ENCODE measurements around the gene NOC4L. TPM values are rescaled to one million over a fixed set of nuclear protein-coding genes. Genes with fewer than 3 reads are reported as not detected.
"Not testable (repeated sequence)": the region's sequence is repeated elsewhere in the genome, so short reads cannot be mapped to it uniquely, and the experiment has no call there.

NOC4L gene
- total RNA-seq, 1 donor from 2014 or later = 17.8 TPM

DNA sequence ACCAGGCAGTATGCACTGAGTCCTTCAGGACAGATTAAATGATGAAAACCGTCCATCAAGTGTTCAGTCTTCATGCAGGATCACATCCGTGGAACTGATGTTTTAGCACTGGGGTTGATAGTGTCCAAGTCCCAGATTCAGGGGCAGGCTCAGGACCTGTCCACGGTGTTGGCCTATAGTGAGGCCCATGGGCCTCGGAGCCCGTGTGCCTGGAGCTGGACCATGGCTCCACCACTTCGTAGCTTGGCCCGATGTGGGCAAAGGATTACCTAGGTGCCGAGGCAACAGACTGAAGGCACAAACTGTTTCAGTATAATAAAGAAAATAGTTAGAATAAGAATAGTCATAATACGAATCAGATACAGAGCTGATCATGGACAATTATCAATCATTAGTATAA, 42.0 kb upstream of the NOC4L start:
- Mint-ChIP-seq H3K27ac (ENCODE audit: unreplicated experiment) (no peak overlapping the region), H3K36me3 (ENCODE audit: unreplicated experiment) (no peaks in the 10 kb centered on the region), H3K4me3 (ENCODE audit: unreplicated experiment) (no peak overlapping the region), H3K27me3 (ENCODE audit: unreplicated experiment) (no peaks in the 10 kb centered on the region), H3K4me1 (ENCODE audit: low read depth, unreplicated experiment) (no peaks in the 10 kb centered on the region), H3K9me3 (ENCODE audit: unreplicated experiment) (no peaks in the 10 kb centered on the region)
- TF ChIP-seq, protein P1, sequence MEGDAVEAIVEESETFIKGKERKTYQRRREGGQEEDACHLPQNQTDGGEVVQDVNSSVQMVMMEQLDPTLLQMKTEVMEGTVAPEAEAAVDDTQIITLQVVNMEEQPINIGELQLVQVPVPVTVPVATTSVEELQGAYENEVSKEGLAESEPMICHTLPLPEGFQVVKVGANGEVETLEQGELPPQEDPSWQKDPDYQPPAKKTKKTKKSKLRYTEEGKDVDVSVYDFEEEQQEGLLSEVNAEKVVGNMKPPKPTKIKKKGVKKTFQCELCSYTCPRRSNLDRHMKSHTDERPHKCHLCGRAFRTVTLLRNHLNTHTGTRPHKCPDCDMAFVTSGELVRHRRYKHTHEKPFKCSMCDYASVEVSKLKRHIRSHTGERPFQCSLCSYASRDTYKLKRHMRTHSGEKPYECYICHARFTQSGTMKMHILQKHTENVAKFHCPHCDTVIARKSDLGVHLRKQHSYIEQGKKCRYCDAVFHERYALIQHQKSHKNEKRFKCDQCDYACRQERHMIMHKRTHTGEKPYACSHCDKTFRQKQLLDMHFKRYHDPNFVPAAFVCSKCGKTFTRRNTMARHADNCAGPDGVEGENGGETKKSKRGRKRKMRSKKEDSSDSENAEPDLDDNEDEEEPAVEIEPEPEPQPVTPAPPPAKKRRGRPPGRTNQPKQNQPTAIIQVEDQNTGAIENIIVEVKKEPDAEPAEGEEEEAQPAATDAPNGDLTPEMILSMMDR (IDR thresholded peaks at IDR 0.05; ENCODE audit: partially characterized antibody, unreplicated experiment) = no peak
- DNase-seq = no peak

DNA sequence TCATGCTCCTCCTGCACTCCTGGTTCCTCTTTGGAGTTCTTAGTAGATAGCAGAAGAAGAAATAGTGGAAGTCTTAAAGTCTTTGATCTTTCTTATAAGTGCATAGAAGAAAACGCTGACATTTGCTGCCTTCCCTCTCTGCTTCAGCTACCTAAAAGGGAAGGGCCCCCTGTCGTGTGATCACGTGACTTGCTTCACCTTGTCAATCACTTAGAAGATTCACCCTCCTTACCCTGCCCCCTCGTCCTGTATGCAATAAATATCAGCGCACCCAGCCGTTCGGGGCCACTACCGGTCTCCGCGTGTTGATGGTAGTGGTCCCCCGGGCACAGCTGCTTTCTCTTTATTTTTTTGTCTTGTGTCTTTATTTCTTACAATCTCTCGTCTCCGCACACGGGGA, 41.2 kb upstream of the NOC4L start:
- H3K27ac Mint-ChIP-seq (ENCODE audit: unreplicated experiment); H3K4me3 Mint-ChIP-seq (ENCODE audit: unreplicated experiment); H3K9me3 Mint-ChIP-seq (ENCODE audit: unreplicated experiment); H3K36me3 Mint-ChIP-seq (ENCODE audit: unreplicated experiment); DNase-seq; H3K27me3 Mint-ChIP-seq (ENCODE audit: unreplicated experiment); H3K4me1 Mint-ChIP-seq (ENCODE audit: low read depth, unreplicated experiment): not testable (repeated sequence)

DNA sequence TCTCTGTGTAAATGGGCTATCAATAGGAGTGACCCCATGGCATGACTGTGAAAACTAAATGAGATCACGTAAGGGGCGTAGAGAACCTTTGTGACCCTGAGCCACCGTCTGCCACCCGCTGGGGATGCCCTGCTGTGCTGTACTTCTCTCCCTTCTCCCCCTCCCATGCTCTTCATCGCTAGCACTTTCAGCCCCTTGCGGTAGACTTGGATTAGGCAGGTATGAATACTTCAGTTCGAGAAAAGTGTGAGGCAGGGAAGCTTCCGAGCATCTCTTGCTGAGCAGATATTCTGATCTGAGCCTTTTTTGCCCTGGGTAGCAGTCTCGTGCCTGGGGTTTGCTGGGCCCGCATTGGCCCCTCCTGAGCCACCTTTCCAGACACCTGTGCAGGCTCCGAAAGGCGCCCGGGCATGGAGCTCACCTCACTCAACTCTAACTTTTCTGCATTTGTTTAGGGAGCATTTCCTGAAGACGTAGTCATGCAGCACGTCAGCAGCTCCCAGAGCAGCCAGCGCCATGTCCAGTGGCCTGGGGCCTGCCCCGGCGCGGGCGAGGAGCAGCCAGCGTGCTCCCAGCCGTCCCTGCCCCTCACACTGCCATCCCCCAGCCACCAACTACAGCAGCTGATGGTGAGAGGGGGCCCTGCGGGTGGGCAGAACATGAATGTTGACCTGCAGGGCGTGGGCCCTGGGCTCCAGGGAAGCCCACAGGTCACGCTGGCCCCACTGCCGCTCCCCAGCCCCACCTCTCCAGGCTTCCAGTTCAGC, 40.5 kb upstream of the NOC4L start:
- no peaks in the 10 kb centered on the region for H3K9me3 Mint-ChIP-seq (ENCODE audit: unreplicated experiment)
- H3K4me3 Mint-ChIP-seq (ENCODE audit: unreplicated experiment) = no peak overlapping the region
- peaks cover 1% of the 10 kb centered on the region for H3K4me1 Mint-ChIP-seq (ENCODE audit: low read depth, unreplicated experiment)
- no peak for DNase-seq
- no peaks in the 10 kb centered on the region for H3K36me3 Mint-ChIP-seq (ENCODE audit: unreplicated experiment)
- no peak overlapping the region for H3K27ac Mint-ChIP-seq (ENCODE audit: unreplicated experiment)
- H3K27me3 Mint-ChIP-seq (ENCODE audit: unreplicated experiment) = no peaks in the 10 kb centered on the region
- TF ChIP-seq, protein P1 (IDR thresholded peaks at IDR 0.05; ENCODE audit: partially characterized antibody, unreplicated experiment) = no peak

GRCh38 chr12:132105467-132105866, 38.8 kb upstream of the NOC4L start:
- no peaks in the 10 kb centered on the region for H3K27me3 Mint-ChIP-seq (ENCODE audit: unreplicated experiment)
- H3K27ac Mint-ChIP-seq (ENCODE audit: unreplicated experiment) = no peak overlapping the region
- peaks cover 1% of the 10 kb centered on the region for H3K4me1 Mint-ChIP-seq (ENCODE audit: low read depth, unreplicated experiment)
- no peaks in the 10 kb centered on the region for H3K9me3 Mint-ChIP-seq (ENCODE audit: unreplicated experiment)
- no peaks in the 10 kb centered on the region for H3K36me3 Mint-ChIP-seq (ENCODE audit: unreplicated experiment)
- TF ChIP-seq, protein P1 (IDR thresholded peaks at IDR 0.05; ENCODE audit: partially characterized antibody, unreplicated experiment) = no peak
- no peak overlapping the region for H3K4me3 Mint-ChIP-seq (ENCODE audit: unreplicated experiment)
- DNase-seq = no peak

DNA sequence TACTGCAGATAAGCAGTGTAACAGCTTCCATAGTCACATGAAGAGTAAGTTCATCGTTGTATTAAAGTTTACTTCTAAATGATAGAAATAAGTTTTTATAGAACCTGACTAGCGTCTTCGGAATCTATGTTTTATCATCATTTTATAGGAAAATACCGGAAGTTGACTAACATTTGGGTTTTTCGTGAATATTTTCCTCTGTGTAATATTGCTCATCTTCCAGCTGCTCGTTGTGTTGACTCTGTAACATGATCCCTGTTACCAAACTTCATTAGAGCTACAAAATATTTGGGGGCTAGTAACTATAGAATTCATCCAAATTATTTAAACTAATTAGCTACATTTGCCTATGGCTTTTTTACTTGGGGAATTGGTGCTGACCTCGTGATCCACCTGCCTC, 37.3 kb upstream of the NOC4L start:
- H3K27ac Mint-ChIP-seq (ENCODE audit: unreplicated experiment) = no peak overlapping the region
- no peaks in the 10 kb centered on the region for H3K9me3 Mint-ChIP-seq (ENCODE audit: unreplicated experiment)
- H3K27me3 Mint-ChIP-seq (ENCODE audit: unreplicated experiment) = no peaks in the 10 kb centered on the region
- DNase-seq = no peak
- peaks cover 1% of the 10 kb centered on the region for H3K4me1 Mint-ChIP-seq (ENCODE audit: low read depth, unreplicated experiment)
- TF ChIP-seq, protein P1 (IDR thresholded peaks at IDR 0.05; ENCODE audit: partially characterized antibody, unreplicated experiment) = no peak
- no peaks in the 10 kb centered on the region for H3K36me3 Mint-ChIP-seq (ENCODE audit: unreplicated experiment)
- no peak overlapping the region for H3K4me3 Mint-ChIP-seq (ENCODE audit: unreplicated experiment)
